GM23338 (cell line): Measurements from ENCODE around the gene NPM3. TPM values are rescaled to one million over a fixed set of nuclear protein-coding genes. Genes with fewer than 3 reads are reported as not detected.

Experiments used
- CREB1 ChIP-seq: fragments of 250-450 bp; sonication (Bioruptor Pico); IDR thresholded peaks from 2 replicates; pipeline ENCODE4 v1.5.0; 2020; ENCODE audit warnings: low read depth, mild to moderate bottlenecking, moderate library complexity
- EZH2 ChIP-seq: fragments of 200-600 bp; sonication (generic); IDR thresholded peaks from one replicate; pipeline ENCODE4 v1.8.0; 2017; ENCODE audit warnings: antibody characterized with exemption, mild to moderate bottlenecking, low read depth; ENCODE audit not compliant: unreplicated experiment
- JUNB ChIP-seq: IDR thresholded peaks from one replicate; pipeline ENCODE4 v1.6.1; 2016; ENCODE audit warnings: antibody characterized with exemption; ENCODE audit not compliant: unreplicated experiment
- NANOG ChIP-seq: IDR thresholded peaks from 2 replicates; pipeline ENCODE4 v1.6.1; 2016; ENCODE audit warnings: antibody characterized with exemption, borderline replicate concordance
- ZNF331 ChIP-seq: fragments of 250-450 bp; sonication (Bioruptor Pico); IDR thresholded peaks from 2 replicates; pipeline ENCODE4 v1.5.0; 2020; ENCODE audit warnings: low read depth, mild to moderate bottlenecking, moderate library complexity
- polyA plus RNA-seq: library from polyadenylated mRNA; unstranded; fragments of >200 nt; fragmentation: Nextera tagmentation; extraction: Ambion mirVana; gene quantifications from 2 replicates; pipeline ENCODE4 v1.2.1, GENCODE V29; 2016
- total RNA-seq: library from RNA; depleted of rRNA; stranded (reverse); fragments of >200 nt; shearing (Covaris generic); gene quantifications from 2 replicates; pipeline ENCODE4 v1.2.3, GENCODE V29; 2014
- TF ChIP-seq, protein P1 (sequence below): fragments of 250-450 bp; sonication (Bioruptor Pico); IDR thresholded peaks from 2 replicates; pipeline ENCODE4 v1.5.0; 2020; ENCODE audit warnings: mild to moderate bottlenecking, moderate library complexity
- TF ChIP-seq, protein P2 (sequence below), 2 experiments: fragments of 200-600 bp in 1 of 2; sonication (generic) in 1 of 2; conservative IDR thresholded peaks; 2 replicates each; pipeline versions ENCODE4 v1.5.1 to v1.6.1; 2016 to 2017; ENCODE audit warnings: antibody characterized with exemption in 2 of 2, low read depth in 2 of 2, mild to moderate bottlenecking in 2 of 2, moderate library complexity in 1 of 2
- TF ChIP-seq, protein P3 (sequence below): IDR thresholded peaks from 2 replicates; pipeline ENCODE4 v1.6.1; 2016; ENCODE audit warnings: antibody characterized with exemption

NPM3 gene
- total and polyA plus RNA-seq, 2 experiments from 2014 or later, result 31.5 to 258 TPM

DNA sequence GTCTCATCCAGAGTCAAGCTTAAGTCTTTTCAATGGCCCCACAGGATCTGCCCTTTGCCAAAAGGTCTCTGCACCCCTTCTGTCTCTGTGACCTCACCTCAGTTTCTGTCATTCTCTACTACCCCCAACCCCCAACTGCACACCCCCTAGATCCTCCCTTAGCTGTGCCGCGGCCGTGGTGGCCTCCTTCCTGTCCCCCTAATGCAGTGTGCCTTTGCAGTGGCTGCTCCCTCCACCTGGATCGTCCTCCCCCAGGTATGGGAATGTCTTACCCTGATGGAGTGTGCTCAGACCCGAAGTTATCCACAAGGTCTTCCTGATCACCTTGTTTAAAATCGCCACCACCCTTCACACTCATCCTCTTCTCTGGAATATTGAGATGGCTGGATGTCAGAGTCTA, 16.9 kb downstream of the NPM3 start (continued):
- TF ChIP-seq, protein P1, sequence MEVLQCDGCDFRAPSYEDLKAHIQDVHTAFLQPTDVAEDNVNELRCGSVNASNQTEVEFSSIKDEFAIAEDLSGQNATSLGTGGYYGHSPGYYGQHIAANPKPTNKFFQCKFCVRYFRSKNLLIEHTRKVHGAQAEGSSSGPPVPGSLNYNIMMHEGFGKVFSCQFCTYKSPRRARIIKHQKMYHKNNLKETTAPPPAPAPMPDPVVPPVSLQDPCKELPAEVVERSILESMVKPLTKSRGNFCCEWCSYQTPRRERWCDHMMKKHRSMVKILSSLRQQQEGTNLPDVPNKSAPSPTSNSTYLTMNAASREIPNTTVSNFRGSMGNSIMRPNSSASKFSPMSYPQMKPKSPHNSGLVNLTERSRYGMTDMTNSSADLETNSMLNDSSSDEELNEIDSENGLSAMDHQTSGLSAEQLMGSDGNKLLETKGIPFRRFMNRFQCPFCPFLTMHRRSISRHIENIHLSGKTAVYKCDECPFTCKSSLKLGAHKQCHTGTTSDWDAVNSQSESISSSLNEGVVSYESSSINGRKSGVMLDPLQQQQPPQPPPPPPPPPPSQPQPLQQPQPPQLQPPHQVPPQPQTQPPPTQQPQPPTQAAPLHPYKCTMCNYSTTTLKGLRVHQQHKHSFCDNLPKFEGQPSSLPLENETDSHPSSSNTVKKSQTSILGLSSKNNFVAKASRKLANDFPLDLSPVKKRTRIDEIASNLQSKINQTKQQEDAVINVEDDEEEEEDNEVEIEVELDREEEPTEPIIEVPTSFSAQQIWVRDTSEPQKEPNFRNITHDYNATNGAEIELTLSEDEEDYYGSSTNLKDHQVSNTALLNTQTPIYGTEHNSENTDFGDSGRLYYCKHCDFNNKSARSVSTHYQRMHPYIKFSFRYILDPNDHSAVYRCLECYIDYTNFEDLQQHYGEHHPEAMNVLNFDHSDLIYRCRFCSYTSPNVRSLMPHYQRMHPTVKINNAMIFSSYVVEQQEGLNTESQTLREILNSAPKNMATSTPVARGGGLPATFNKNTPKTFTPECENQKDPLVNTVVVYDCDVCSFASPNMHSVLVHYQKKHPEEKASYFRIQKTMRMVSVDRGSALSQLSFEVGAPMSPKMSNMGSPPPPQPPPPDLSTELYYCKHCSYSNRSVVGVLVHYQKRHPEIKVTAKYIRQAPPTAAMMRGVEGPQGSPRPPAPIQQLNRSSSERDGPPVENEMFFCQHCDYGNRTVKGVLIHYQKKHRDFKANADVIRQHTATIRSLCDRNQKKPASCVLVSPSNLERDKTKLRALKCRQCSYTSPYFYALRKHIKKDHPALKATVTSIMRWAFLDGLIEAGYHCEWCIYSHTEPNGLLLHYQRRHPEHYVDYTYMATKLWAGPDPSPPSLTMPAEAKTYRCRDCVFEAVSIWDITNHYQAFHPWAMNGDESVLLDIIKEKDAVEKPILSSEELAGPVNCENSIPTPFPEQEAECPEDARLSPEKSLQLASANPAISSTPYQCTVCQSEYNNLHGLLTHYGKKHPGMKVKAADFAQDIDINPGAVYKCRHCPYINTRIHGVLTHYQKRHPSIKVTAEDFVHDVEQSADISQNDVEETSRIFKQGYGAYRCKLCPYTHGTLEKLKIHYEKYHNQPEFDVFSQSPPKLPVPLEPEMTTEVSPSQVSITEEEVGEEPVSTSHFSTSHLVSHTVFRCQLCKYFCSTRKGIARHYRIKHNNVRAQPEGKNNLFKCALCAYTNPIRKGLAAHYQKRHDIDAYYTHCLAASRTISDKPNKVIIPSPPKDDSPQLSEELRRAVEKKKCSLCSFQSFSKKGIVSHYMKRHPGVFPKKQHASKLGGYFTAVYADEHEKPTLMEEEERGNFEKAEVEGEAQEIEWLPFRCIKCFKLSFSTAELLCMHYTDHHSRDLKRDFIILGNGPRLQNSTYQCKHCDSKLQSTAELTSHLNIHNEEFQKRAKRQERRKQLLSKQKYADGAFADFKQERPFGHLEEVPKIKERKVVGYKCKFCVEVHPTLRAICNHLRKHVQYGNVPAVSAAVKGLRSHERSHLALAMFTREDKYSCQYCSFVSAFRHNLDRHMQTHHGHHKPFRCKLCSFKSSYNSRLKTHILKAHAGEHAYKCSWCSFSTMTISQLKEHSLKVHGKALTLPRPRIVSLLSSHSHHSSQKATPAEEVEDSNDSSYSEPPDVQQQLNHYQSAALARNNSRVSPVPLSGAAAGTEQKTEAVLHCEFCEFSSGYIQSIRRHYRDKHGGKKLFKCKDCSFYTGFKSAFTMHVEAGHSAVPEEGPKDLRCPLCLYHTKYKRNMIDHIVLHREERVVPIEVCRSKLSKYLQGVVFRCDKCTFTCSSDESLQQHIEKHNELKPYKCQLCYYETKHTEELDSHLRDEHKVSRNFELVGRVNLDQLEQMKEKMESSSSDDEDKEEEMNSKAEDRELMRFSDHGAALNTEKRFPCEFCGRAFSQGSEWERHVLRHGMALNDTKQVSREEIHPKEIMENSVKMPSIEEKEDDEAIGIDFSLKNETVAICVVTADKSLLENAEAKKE, result no peak
- TF ChIP-seq NANOG (no peak), JUNB (no peak), EZH2 (no peak), ZNF331 (CRISPR knock-in tag) (no peak), CREB1 (CRISPR knock-in tag) (no peak)
- TF ChIP-seq, protein P2, sequence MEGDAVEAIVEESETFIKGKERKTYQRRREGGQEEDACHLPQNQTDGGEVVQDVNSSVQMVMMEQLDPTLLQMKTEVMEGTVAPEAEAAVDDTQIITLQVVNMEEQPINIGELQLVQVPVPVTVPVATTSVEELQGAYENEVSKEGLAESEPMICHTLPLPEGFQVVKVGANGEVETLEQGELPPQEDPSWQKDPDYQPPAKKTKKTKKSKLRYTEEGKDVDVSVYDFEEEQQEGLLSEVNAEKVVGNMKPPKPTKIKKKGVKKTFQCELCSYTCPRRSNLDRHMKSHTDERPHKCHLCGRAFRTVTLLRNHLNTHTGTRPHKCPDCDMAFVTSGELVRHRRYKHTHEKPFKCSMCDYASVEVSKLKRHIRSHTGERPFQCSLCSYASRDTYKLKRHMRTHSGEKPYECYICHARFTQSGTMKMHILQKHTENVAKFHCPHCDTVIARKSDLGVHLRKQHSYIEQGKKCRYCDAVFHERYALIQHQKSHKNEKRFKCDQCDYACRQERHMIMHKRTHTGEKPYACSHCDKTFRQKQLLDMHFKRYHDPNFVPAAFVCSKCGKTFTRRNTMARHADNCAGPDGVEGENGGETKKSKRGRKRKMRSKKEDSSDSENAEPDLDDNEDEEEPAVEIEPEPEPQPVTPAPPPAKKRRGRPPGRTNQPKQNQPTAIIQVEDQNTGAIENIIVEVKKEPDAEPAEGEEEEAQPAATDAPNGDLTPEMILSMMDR (conservative IDR thresholded peaks at IDR 0.05; ENCODE audit: low read depth in 2 of 2), result no peak
- TF ChIP-seq, protein P3, sequence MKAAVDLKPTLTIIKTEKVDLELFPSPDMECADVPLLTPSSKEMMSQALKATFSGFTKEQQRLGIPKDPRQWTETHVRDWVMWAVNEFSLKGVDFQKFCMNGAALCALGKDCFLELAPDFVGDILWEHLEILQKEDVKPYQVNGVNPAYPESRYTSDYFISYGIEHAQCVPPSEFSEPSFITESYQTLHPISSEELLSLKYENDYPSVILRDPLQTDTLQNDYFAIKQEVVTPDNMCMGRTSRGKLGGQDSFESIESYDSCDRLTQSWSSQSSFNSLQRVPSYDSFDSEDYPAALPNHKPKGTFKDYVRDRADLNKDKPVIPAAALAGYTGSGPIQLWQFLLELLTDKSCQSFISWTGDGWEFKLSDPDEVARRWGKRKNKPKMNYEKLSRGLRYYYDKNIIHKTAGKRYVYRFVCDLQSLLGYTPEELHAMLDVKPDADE, result no peak
